Measurements from ENCODE around the gene TBCK.

TBCK gene

GRCh38 chr4:106315968-106316772, at the start of gene TBCK, which contains the start of gene AIMP1:
TSS of gene TBCK (minus strand) at chr4:106316209. CDS start at chr4:106308960, 7,249 bp downstream.
TSS of gene AIMP1 (plus strand) at chr4:106316550. CDS start at chr4:106325010, 8,460 bp downstream.
- peak; percentile 93 for DNase-seq

- no peak for DNase-seq
These were observed 49.6 kb upstream of the TBCK start for GRCh38 chr4:106365613-106366012.

GRCh38 chr4:106364282-106364681, 48.3 kb upstream of the TBCK start:
- no peak for DNase-seq

GRCh38 chr4:106362086-106362825, 46.2 kb upstream of the TBCK start:
- DNase-seq, result no peak

GRCh38 chr4:106358899-106359298, 42.9 kb upstream of the TBCK start:
- no peak for DNase-seq

- DNase-seq, result no peak
These were observed 39.2 kb upstream of the TBCK start for GRCh38 chr4:106355193-106355592.

- no peak for DNase-seq
These were observed 37.8 kb upstream of the TBCK start for GRCh38 chr4:106353786-106354185.

- no peak for DNase-seq
These were observed 35.0 kb upstream of the TBCK start for GRCh38 chr4:106351016-106351415.

GRCh38 chr4:106347167-106347566, 31.2 kb upstream of the TBCK start:
- no peak for DNase-seq

- DNase-seq, result no peak
These were observed 28.6 kb upstream of the TBCK start for GRCh38 chr4:106344647-106344970.

GRCh38 chr4:106343865-106344646, 28.0 kb upstream of the TBCK start:
- DNase-seq, result no peak

GRCh38 chr4:106340774-106341173, 24.8 kb upstream of the TBCK start:
- no peak for DNase-seq

- no peak for DNase-seq
These were observed 23.4 kb upstream of the TBCK start for GRCh38 chr4:106339431-106339830.

GRCh38 chr4:106338671-106339070, 22.7 kb upstream of the TBCK start:
- DNase-seq, result no peak

- DNase-seq, result no peak
These were observed 21.9 kb upstream of the TBCK start for GRCh38 chr4:106337916-106338315.

GRCh38 chr4:106336618-106337017, 20.6 kb upstream of the TBCK start:
- no peak for DNase-seq

- DNase-seq, result no peak
These were observed 18.9 kb upstream of the TBCK start for GRCh38 chr4:106334741-106335470.

GRCh38 chr4:106333186-106333585, 17.2 kb upstream of the TBCK start:
- DNase-seq, result no peak

GRCh38 chr4:106329041-106329618, 13.1 kb upstream of the TBCK start:
- DNase-seq, result peak; percentile 56

GRCh38 chr4:106325800-106326199, 9.8 kb upstream of the TBCK start:
- DNase-seq, result no peak

GRCh38 chr4:106323119-106323518, 7.1 kb upstream of the TBCK start:
- no peak for DNase-seq

- DNase-seq, result peak; percentile 32
These were observed 5.8 kb upstream of the TBCK start for GRCh38 chr4:106321814-106322213.

All from hematopoietic multipotent progenitor cell treated with erythropoietin and hydrocortisone succinate and interleukin-3 and kit ligand, for 8 days (in vitro differentiated cells).